HG02642 (cell line): ENCODE measurements around the gene TMEM186.
"Not testable (repeated sequence)": the region's sequence is repeated elsewhere in the genome, so short reads cannot be mapped to it uniquely, and the experiment has no call there.

ENCODE experiments used
- ATAC-seq: cut with Tn5 transposase; IDR thresholded peaks from one replicate; pipeline ENCODE4 v1.9.1; 2021; ENCODE audit warnings: mild to moderate bottlenecking; ENCODE audit not compliant: unreplicated experiment, poor library complexity

TMEM186 gene

GRCh38 chr16:8797364-8798173 lies at the start of gene TMEM186, which contains the start of gene PMM2:
TMEM186 (minus strand) TSS chr16:8797639; CDS start chr16:8797614, 25 bp downstream.
PMM2 (plus strand) TSS chr16:8797839; CDS start chr16:8797883, 44 bp downstream.
- peak; percentile 95 for ATAC-seq

GRCh38 chr16:8847145-8847544 lies 49.7 kb upstream of the TMEM186 start:
- ATAC-seq: no peak

DNA sequence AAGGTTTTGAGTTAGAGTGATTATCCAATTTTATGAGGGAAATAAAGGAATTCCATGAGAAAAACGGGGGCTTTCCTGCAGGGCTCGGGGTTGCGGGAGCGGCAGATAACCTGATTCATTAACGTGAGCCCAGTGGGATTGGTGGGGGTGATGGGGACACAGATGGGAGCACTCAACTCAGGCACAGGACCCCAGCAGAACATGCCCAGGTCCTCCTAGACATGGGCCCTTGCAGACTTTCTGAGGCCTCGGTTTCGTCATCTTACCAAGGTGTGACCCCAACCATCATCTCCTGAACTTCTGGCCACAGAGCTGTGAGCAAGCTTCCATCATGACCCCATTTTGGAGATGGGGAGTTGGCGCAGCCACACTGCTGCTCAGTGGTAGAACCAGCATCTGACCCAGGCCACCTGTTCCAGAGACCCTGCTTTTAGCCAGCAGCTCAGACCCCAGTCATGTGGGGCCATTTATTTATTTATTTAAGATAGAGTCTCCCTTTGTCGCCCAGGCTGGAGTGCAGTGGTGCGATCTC lies 49.0 kb upstream of the TMEM186 start:
- no peak for ATAC-seq

DNA sequence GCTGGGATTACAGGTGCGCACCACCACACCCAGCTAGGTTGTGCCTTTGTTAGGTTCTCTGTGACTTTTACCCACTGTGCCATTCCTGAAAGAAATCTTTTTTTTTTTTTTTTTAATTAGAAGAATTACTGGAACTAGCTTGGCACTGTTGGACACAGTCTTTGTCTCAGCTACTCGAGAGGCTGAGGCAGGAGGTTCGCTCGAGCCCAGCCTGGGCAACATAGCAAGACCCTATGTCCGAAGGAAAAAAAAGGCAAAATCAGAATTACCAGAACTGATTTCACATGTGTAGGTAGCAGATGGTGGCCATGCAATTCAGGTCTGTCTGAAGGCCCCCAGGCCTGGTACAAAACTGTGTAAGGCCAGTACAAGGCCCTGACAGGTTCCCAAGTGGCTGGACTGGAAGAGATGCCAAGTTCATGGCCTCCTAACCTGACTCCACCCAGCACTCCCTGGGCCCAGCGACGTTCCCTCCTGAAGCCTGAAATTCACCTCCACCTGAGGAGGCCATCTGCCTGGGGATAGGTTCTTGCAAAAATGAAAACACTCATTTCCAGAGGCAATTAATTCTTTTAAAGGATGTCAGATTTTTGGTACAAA lies 48.4 kb upstream of the TMEM186 start:
- no peak for ATAC-seq

DNA sequence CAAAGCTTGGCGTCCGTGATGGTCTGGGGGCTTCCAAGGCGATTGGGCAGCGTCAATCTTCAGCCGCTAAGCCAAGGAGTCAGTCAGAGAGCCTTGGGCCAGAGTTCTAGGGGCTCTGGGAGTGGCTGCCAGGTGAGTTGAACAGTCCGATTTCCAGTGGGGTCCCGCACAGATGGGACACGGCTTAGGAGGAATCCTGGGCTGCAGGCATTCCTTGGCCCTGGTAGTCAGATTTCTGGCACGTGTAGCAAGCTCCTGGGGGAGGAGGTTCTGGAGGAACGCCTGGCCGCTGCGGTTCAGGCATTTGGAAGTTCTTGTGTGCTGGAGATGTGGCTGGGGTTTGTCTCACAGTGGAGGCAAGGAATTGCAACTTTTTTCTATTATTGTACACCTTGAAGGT lies 45.9 kb upstream of the TMEM186 start:
- not testable (repeated sequence) for ATAC-seq

- not testable (repeated sequence) for ATAC-seq
Observed at GRCh38 chr16:8842016-8842415, 44.6 kb upstream of the TMEM186 start.

DNA sequence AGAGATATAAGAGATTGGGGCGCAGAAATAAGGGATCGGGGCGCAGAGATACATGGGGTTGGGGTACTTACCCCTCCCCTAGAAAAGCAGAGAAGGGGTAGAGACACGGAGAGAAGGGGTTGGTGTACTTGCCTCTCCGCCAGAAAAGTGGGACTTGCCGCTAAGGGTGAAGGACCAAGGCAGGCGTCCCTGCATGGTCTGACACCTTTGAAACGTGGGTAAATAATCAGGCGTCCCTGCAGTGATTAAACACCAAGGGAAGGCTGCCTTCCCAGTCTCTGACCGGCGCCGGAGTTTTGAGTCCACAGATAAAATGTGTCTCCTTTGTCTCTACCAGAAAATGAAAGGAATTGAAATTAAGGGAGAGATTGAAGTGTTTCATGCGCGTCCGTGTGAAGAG lies 40.2 kb upstream of the TMEM186 start:
- not testable (repeated sequence) for ATAC-seq

DNA sequence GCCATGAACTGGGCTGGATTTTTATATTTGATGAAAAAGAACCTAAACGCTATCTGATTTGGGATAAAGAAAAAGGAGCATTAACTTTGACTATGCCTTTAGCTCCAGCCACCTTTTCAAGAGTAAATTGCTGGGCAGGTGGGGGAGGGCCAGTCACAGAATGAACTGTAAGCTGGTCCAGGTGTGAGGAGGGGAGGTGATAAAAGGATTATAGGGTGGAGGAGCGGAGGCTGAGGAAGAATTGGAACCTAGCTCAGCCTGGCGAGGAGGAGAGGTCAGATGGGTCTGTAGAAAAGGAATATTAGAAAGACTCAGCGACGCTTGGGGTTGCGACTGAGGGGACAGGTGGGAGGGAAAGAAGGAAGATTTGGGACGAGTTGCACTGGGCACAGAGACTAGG lies 39.4 kb upstream of the TMEM186 start:
- not testable (repeated sequence) for ATAC-seq

DNA sequence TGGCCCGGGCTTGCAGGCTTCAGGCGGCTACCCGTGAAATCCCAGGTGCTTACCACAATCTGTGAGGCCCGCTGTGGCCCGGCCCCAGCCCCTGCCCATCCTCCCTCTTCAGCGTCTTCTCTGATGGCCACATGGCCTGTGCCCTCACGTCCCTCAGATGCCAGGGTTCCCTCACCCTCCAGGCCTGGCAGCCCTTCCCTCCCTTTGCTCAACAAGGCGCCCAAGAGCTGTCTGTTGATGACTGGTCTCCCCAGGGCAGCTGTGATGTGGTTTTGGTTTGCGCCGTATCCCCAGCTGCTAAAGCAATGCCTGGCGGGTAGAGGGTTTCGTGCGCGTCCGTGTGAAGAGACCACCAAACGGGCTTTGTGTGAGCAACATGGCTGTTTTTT lies 35.3 kb upstream of the TMEM186 start:
- ATAC-seq: no peak

DNA sequence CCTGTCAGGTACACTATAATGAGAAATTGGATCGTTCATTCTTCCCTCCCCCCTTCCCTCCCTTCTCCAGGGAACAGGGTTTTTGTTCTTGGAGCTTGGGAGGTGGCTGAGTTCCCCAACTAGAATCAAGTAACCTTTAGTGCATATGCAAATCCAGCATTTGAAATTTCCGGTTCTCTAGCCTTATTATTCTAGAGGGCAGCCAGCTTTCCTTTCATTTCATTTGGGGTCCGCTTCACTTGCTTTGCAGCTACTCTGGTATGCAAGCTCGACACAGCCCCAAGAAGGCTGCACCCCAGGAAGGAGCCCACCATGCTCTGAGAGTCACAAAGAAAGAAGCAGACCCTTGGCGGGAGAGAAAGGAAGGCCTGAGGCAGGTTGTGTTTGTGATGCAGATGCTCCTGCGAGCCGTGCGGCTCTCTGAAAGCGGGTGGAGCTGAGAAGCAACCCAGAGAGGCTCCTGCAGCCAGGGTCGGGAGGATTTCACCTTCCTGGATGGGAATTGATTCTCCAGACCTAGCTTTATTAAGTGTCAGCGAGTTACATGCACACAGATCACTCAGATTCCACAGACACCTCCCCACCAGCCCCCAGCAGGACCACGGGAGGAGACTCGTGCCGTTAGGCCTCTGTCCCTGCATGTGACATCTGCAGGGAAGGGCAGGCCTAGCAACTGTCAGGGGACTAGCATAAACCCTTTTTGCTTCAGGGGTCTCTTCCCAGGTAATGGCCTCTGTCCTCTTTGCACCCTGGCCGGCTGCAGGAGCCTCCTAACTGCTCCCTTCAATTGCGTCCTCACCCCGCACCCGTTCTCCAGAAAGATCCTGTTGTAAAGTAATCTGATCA lies 34.7 kb upstream of the TMEM186 start:
- ATAC-seq: no peak

DNA sequence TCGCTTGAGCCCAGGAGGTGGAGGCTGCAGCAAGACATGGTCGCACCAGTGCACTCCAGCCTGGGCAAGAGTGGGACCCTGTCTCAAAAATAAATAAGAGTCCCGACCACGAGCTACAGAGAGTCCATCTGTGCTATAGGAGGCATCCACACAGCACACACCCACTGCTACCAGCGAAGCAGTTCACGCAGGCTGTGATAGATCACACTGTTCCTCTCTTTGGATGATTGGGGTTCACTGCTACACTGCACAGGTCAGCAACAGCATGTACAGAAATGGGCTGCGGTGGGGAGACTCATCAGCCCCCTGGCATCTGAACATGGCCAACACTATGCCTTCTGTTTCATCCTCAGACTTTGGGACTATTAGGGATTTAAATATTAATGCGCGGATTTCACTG lies 34.0 kb upstream of the TMEM186 start:
- ATAC-seq: no peak

DNA sequence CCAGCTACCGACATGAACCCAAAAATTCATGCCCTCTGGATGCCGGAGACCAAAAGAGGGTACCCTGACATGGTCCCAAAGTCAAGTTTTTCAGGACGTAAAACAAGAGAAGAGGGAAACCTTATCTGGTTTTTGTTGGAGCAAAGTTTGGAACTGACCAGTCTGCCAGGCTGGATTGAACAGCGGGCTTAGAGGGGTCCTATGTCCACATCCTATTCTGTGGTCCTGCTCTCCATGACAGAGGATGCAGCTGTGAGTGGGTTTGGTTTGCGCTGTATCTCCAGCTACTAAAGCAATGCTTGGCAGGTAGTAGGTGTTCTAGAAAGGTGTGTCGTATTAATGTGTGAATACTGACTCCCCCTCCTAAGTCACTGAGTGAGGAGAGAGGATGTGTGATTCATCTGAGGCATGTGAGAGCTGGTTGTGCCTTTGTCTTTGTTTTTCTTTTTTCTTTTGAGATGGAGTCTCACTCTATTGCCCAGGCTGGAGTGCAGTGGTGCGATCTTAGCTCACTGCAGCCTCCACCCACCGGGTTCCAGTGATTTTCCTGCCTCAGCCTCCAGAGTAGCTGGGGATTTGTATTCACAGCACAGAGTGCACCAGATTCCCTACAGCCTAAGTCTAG lies 31.2 kb upstream of the TMEM186 start:
- no peak for ATAC-seq

GRCh38 chr16:8826278-8826879 lies 28.9 kb upstream of the TMEM186 start:
- no peak for ATAC-seq

DNA sequence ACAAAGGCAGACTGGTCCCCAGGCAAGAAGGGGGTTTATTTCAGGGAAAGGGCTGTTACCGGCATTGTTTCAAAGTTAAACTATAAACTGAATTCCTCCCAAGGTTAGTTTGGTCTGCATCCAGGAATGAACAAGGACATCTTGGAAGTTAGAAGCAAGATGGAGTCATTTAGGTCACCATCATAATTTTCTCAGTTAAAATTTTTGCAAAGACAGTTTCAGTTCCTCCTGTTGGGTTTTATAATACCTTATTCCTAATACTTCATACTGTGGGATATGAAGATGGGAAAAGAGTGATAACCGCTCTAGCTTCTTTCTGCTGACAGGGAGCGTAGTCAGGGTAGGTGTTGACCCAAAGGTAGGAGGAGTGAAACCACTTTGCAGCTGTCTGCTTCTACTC lies 25.0 kb upstream of the TMEM186 start:
- ATAC-seq: no peak

GRCh38 chr16:8819411-8820034 lies 22.1 kb upstream of the TMEM186 start:
- ATAC-seq: no peak

GRCh38 chr16:8818504-8819270 lies 21.2 kb upstream of the TMEM186 start:
- peak; percentile 79 for ATAC-seq

DNA sequence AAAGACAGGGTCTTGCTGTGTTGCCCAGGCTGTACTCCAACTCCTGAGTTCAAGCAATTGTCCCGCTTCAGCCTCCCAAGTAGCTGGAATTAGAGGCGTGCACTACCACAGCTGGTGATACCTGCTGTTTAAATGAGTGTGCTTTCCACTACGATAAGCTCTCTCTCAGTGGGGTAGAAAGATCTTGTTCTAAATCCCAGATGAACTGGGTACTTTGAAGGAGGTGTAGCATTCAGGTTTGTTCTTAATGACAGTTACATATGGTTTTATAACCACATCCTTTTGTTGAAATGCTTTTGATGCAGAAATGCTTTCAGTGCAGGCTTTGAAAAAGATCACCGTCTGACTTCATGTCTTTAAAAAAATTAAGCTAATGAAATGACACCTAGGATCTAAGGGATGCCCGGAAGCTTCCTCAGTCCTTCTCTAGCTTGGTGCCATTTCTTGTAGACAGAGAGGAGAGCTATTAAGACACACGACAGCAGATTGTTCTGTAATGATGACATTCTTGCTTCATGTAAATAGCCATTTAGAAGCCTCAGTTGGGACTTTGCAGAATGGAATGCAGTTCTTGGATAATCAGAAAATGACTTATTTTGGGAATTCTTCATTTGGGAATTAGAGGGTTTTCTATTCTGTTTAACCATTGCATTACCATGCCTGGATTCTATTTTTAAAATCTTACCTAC lies 19.7 kb upstream of the TMEM186 start:
- no peak for ATAC-seq
